Stimulated activated naive B cell treated with anti-CD40 and anti-IgM and Interleukin-4, amounts not matched to agents 10 μg/mL and 1 μg/mL and 100 μg/mL, for 72 hours (primary cell): ENCODE data around the gene LEFTY1.

Source experiments
- ATAC-seq, 2 donors: fragments of 150-1000 bp; cut with Tn5 transposase; replicated peaks; 2 replicates each; pipeline ENCODE4 v1.10.0; 2021; ENCODE audit warnings: moderate library complexity in 1 of 2
- DNase-seq: peaks from one replicate; pipeline ENCODE4 v3.0.0; 2021
- H3K27ac Mint-ChIP-seq: one replicate; pipeline ENCODE4 v1.8.0; 2022; ENCODE audit warnings: mild to moderate bottlenecking, mixed read lengths
- H3K27me3 Mint-ChIP-seq, 2 donors: one replicate each; pipeline ENCODE4 v1.8.0; 2022; ENCODE audit warnings: mixed read lengths in 2 of 2
- H3K36me3 Mint-ChIP-seq, 2 donors: one replicate each; pipeline ENCODE4 v1.8.0; 2022; ENCODE audit warnings: mixed read lengths in 2 of 2, mild to moderate bottlenecking in 1 of 2
- H3K4me1 Mint-ChIP-seq, 2 donors: one replicate each; pipeline ENCODE4 v1.8.0; 2022; ENCODE audit warnings: mixed read lengths in 2 of 2, mild to moderate bottlenecking in 1 of 2
- H3K4me3 Mint-ChIP-seq, 2 donors: one replicate each; pipeline ENCODE4 v1.8.0; 2022; ENCODE audit warnings: mild to moderate bottlenecking in 2 of 2, mixed read lengths in 2 of 2, moderate library complexity in 1 of 2
- H3K9me3 Mint-ChIP-seq, 2 donors: one replicate each; pipeline ENCODE4 v1.8.0; 2022; ENCODE audit warnings: mixed read lengths in 2 of 2, mild to moderate bottlenecking in 1 of 2

The LEFTY1 gene

DNA sequence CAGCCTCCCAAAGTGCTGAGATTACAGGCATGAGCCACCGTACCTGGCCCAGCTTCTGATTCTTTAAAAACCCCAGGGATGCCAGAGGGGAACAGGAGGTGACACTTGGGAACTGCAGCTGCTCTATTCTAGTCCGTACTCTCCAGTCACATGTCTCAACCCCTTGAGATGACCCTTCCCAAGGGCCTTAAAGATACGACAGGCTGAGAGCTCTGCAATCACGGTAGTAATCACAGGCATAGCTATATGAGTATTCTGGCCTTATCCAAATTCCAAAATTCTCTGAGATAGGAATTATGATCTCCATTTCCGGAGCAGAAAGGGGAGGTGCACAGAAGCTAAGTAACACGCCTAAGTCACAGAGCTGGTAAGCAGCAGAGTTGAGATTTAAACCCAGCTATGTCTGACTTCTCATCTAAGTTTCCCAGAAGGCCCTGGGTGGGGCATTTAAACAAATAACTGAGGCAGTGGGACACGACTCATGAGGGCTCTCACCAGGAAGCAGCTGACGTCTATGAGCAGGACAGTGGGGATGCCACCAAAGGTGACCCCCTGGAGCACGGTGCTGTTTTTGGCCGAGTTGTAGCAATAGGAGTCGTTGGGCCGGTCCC is 11.9 kb downstream of the LEFTY1 start:
- DNase-seq (no peak), ATAC-seq (no peak)
- Mint-ChIP-seq H3K27ac (no peak overlapping the region), H3K4me1 (peaks cover 35 to 42% of the 10 kb centered on the region in 2 donors), H3K36me3 (peaks cover 10 to 20% of the 10 kb centered on the region in 2 donors), H3K9me3 (no peaks in the 10 kb centered on the region), H3K27me3 (no peaks in the 10 kb centered on the region), H3K4me3 (no peak overlapping the region)

GRCh38 chr1:225875044-225875815 is 13.7 kb downstream of the LEFTY1 start:
- no peaks in the 10 kb centered on the region for H3K9me3 Mint-ChIP-seq
- no peak overlapping the region for H3K27ac Mint-ChIP-seq
- no peaks in the 10 kb centered on the region for H3K27me3 Mint-ChIP-seq
- ATAC-seq (no peak), DNase-seq (no peak)
- H3K36me3 Mint-ChIP-seq = peaks cover 21 to 31% of the 10 kb centered on the region in 2 donors
- H3K4me1 Mint-ChIP-seq = peaks cover 25 to 26% of the 10 kb centered on the region in 2 donors
- H3K4me3 Mint-ChIP-seq = no peak overlapping the region

DNA sequence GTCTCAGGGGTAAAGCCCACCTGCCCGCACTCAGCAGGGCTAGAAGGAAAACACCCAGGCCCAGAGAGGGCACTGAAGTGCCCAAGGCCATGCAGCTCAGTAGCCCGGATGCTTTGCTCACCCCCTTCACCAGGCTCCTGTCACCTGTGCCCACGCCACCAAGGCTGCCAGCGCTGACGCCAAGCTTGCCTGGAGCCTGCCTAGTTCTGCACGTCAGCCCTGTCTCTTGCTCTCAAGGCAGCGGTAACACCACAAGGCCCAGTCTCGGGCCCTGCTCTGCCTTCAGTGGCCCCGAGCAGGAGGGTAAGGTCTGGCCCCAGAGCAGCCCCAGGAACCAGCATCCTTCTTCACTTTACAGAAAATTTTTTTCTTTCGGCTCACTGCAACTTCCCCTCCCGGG is 14.5 kb downstream of the LEFTY1 start:
- Mint-ChIP-seq H3K27ac (no peak overlapping the region), H3K4me3 (no peak overlapping the region), H3K36me3 (peaks cover 21 to 31% of the 10 kb centered on the region in 2 donors), H3K27me3 (no peaks in the 10 kb centered on the region), H3K9me3 (no peaks in the 10 kb centered on the region), H3K4me1 (peaks cover 17 to 18% of the 10 kb centered on the region in 2 donors)
- no peak for ATAC-seq
- no peak for DNase-seq

GRCh38 chr1:225873281-225873850 is 15.6 kb downstream of the LEFTY1 start:
- Mint-ChIP-seq H3K4me3 (no peak overlapping the region), H3K27ac (no peak overlapping the region), H3K4me1 (peaks cover 6 to 13% of the 10 kb centered on the region in 2 donors), H3K9me3 (no peaks in the 10 kb centered on the region), H3K27me3 (no peaks in the 10 kb centered on the region), H3K36me3 (peaks cover 23 to 34% of the 10 kb centered on the region in 2 donors)
- ATAC-seq = no peak
- no peak for DNase-seq

GRCh38 chr1:225872075-225872430 is 16.9 kb downstream of the LEFTY1 start:
- Mint-ChIP-seq H3K27me3 (no peaks in the 10 kb centered on the region), H3K4me3 (no peak overlapping the region), H3K36me3 (peaks cover 25 to 30% of the 10 kb centered on the region in 2 donors), H3K9me3 (no peaks in the 10 kb centered on the region), H3K4me1 (peaks cover under 1 to 12% of the 10 kb centered on the region in 2 donors), H3K27ac (no peak overlapping the region)
- DNase-seq (no peak), ATAC-seq (no peak)

DNA sequence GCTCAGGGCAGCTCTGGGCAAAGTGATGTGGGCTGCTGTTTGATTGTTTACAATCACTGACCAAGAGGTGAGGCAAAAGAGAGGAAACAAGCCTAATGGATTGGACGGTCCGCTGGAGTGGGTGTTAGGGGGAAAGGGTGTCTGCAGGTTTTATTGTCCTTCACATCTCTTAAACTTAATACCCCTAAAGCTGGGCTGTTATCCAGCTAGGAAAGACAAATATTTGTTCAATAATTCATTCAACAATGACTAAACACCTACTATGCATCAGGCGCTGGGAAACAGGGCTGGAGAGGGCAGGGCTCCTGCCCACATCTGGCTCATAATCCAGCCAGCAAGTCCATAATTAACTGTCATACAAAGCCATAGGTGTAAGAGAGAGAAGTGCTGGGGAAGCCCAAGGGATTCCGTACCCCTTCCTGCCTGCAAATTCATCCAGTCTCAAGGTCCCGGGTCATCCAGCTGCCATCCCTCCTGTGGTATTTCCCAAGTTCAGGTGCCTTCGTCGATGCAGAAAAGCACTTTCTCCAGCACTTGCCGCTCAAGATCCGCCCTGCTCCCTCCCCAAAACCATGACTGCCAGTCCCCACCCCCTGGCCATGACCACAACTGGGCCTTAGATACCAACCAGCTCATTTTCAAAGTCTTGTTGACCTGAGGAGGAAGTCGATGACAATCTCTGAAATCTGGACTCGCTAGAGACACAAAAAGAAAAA is 17.4 kb downstream of the LEFTY1 start:
- H3K27me3 Mint-ChIP-seq = no peaks in the 10 kb centered on the region
- ATAC-seq = no peak
- H3K4me1 Mint-ChIP-seq = peaks cover 5 to 17% of the 10 kb centered on the region in 2 donors

DNA sequence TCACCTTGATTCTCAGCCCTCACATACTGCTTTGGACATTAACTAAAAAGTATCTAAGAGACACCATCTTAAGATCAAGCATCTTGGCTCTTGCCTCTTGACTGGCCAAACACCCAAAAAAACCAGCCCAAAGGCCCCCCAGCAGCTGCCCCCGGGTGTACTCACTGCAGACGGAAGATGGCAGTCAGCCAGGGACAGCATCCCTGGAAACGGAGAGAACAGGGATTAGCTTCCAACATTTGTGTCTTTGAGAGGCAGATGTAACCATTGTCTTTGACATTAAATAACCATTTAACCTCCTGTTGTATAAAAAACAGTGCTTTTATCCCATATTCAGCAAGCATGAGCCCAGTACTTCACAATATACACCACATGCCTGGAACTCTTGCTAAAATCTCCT is 18.0 kb downstream of the LEFTY1 start:
- Mint-ChIP-seq H3K4me3 (no peak overlapping the region), H3K36me3 (peaks cover 28 to 38% of the 10 kb centered on the region in 2 donors)

More for the DNA sequence above, 17.4 kb downstream of the LEFTY1 start:
- H3K9me3 Mint-ChIP-seq = no peaks in the 10 kb centered on the region
- peaks cover 24 to 32% of the 10 kb centered on the region in 2 donors for H3K36me3 Mint-ChIP-seq
- no peak overlapping the region for H3K4me3 Mint-ChIP-seq
- no peak for DNase-seq
- no peak overlapping the region for H3K27ac Mint-ChIP-seq

GRCh38 chr1:225868631-225869330 is 20.2 kb downstream of the LEFTY1 start:
- H3K27ac Mint-ChIP-seq = peak overlapping the region; percentile 31
- H3K4me3 Mint-ChIP-seq = no peak overlapping the region
- ATAC-seq = no peak
- peaks cover 15 to 30% of the 10 kb centered on the region in 2 donors for H3K4me1 Mint-ChIP-seq
- no peaks in the 10 kb centered on the region for H3K9me3 Mint-ChIP-seq
- DNase-seq = no peak
- H3K27me3 Mint-ChIP-seq = no peaks in the 10 kb centered on the region
- H3K36me3 Mint-ChIP-seq = peaks cover 34 to 44% of the 10 kb centered on the region in 2 donors

More for the DNA sequence above, 18.0 kb downstream of the LEFTY1 start:
- peaks cover 11 to 23% of the 10 kb centered on the region in 2 donors for H3K4me1 Mint-ChIP-seq
- no peak overlapping the region for H3K27ac Mint-ChIP-seq
- no peaks in the 10 kb centered on the region for H3K27me3 Mint-ChIP-seq
- DNase-seq = no peak
- no peaks in the 10 kb centered on the region for H3K9me3 Mint-ChIP-seq
- no peak for ATAC-seq

DNA sequence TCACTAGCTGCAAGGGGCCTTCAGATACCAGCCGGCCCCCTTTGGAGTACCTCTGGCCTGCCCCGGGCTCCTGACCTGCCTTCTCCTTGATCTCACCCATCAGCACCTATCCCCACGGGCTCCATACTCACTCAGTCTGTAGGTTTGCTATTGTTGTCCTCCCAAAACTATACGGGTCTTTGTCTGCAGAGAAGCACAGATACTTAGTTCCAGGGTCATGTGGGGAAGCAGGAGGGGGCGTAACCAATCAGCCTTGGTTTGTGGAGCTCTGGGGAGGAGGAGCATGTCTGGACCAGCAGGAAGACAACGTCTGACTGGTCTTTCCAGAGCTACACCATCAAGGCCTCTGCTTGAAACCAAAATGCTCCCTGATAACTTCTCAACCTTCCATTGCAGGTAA is 22.0 kb downstream of the LEFTY1 start:
- peak overlapping the region; percentile 60 for H3K27ac Mint-ChIP-seq
- peak overlapping the region in 1 of 2 donors; percentile 19 for H3K4me3 Mint-ChIP-seq
- H3K9me3 Mint-ChIP-seq = no peaks in the 10 kb centered on the region
- DNase-seq (no peak), ATAC-seq (no peak)
- no peaks in the 10 kb centered on the region for H3K27me3 Mint-ChIP-seq
- H3K36me3 Mint-ChIP-seq = peaks cover 35 to 48% of the 10 kb centered on the region in 2 donors
- H3K4me1 Mint-ChIP-seq = peaks cover 15 to 30% of the 10 kb centered on the region in 2 donors

GRCh38 chr1:225866061-225866837 is 22.7 kb downstream of the LEFTY1 start:
- DNase-seq = peak; percentile 34
- H3K27ac Mint-ChIP-seq = peak overlapping the region; percentile 60
- no peaks in the 10 kb centered on the region for H3K27me3 Mint-ChIP-seq
- H3K4me3 Mint-ChIP-seq = no peak overlapping the region
- H3K4me1 Mint-ChIP-seq = peaks cover 15 to 30% of the 10 kb centered on the region in 2 donors
- H3K9me3 Mint-ChIP-seq = no peaks in the 10 kb centered on the region
- peaks cover 35 to 50% of the 10 kb centered on the region in 2 donors for H3K36me3 Mint-ChIP-seq
- peak; percentile 97 to 98 for ATAC-seq

DNA sequence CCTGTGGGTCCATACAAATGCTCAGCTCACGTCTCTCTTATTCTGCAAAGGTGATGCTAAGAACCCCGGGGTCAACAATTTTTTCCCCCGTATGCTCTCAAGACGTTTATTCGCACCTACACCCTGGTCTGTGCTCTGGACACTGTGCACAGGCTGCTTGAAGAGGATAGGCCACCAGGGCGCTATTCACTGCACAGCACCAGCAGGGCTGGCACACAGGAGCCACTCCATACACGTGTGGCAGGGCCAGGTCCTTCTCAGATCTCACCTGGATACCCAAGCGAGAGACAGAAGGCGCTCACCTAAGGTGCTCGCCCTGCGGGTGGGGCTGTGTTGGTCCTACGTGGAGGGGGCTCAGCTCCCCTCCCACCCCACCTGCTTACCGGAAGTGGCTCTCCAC is 23.4 kb downstream of the LEFTY1 start:
- H3K36me3 Mint-ChIP-seq = peaks cover 32 to 44% of the 10 kb centered on the region in 2 donors
- no peak overlapping the region for H3K27ac Mint-ChIP-seq
- ATAC-seq (peak; percentile 24 to 30), DNase-seq (no peak)
- no peaks in the 10 kb centered on the region for H3K27me3 Mint-ChIP-seq
- peaks cover 15 to 30% of the 10 kb centered on the region in 2 donors for H3K4me1 Mint-ChIP-seq
- H3K4me3 Mint-ChIP-seq = no peak overlapping the region
- H3K9me3 Mint-ChIP-seq = no peaks in the 10 kb centered on the region

DNA sequence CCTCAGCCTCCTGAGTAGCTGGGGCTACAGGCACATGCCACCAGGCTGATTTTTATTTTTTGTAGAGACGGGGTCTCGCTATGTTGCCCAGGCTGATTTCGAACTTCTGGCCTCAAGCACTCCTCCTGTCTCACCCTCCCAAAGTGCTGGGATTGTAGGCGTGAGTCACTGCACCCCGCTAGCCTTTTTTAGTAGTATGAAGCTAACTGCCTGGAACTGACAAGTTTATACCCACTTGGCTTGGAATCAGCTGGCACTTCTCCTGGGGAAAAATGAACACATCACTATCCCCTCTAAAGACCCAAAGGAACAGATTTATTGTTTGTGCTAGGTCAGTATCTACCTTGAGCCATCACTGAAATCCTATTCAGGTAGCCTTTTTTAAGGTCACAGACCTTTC is 25.8 kb downstream of the LEFTY1 start:
- ATAC-seq = no peak
- Mint-ChIP-seq H3K36me3 (peaks cover 34 to 51% of the 10 kb centered on the region in 2 donors), H3K27me3 (no peaks in the 10 kb centered on the region), H3K4me1 (peaks cover 15 to 24% of the 10 kb centered on the region in 2 donors), H3K27ac (no peak overlapping the region), H3K9me3 (no peaks in the 10 kb centered on the region), H3K4me3 (no peak overlapping the region)
- no peak for DNase-seq

GRCh38 chr1:225862581-225862950 is 26.4 kb downstream of the LEFTY1 start:
- Mint-ChIP-seq H3K27me3 (no peaks in the 10 kb centered on the region), H3K9me3 (no peaks in the 10 kb centered on the region), H3K36me3 (peaks cover 34 to 47% of the 10 kb centered on the region in 2 donors), H3K27ac (peak overlapping the region; percentile 37), H3K4me3 (no peak overlapping the region), H3K4me1 (peaks cover 15 to 21% of the 10 kb centered on the region in 2 donors)
- DNase-seq (no peak), ATAC-seq (no peak)
